ENCODE data around the gene DLG2. TPM values are rescaled to one million over a fixed set of nuclear protein-coding genes. Genes with fewer than 3 reads are reported as not detected.
"Not testable (repeated sequence)": the region's sequence is repeated elsewhere in the genome, so short reads cannot be mapped to it uniquely, and the experiment has no call there.

The DLG2 gene
- total RNA-seq, 1 donor from 2014 or later: 0.51 TPM

- no peak for DNase-seq (ENCODE audit: low read depth in 2 of 2)
Measured at GRCh38 chr11:84398017-84398626, 1229.0 kb downstream of the DLG2 start.

GRCh38 chr11:84396521-84396920 is 1230.6 kb downstream of the DLG2 start:
- no peak for DNase-seq (ENCODE audit: low read depth in 2 of 2)

- DNase-seq (ENCODE audit: low read depth in 2 of 2): no peak
Measured at GRCh38 chr11:84390441-84391078, 1236.6 kb downstream of the DLG2 start.

GRCh38 chr11:84389696-84390095 is 1237.4 kb downstream of the DLG2 start:
- DNase-seq (ENCODE audit: low read depth in 2 of 2): no peak

GRCh38 chr11:84384731-84385130 is 1242.4 kb downstream of the DLG2 start:
- DNase-seq (ENCODE audit: low read depth in 2 of 2): peak; percentile 16 to 17

GRCh38 chr11:84383576-84383975 is 1243.6 kb downstream of the DLG2 start:
- no peak for DNase-seq (ENCODE audit: low read depth in 2 of 2)

- DNase-seq (ENCODE audit: low read depth in 2 of 2): no peak
Measured at GRCh38 chr11:84381666-84382065, 1245.5 kb downstream of the DLG2 start.

- no peak for DNase-seq (ENCODE audit: low read depth in 2 of 2)
Measured at GRCh38 chr11:84372381-84372950, 1254.7 kb downstream of the DLG2 start.

- DNase-seq (ENCODE audit: low read depth in 2 of 2): no peak
Measured at GRCh38 chr11:84358034-84358433, 1269.1 kb downstream of the DLG2 start.

- no peak for DNase-seq (ENCODE audit: low read depth in 2 of 2)
Measured at GRCh38 chr11:84355911-84356310, 1271.2 kb downstream of the DLG2 start.

GRCh38 chr11:84345597-84345996 is 1281.5 kb downstream of the DLG2 start:
- DNase-seq (ENCODE audit: low read depth in 2 of 2): no peak

GRCh38 chr11:84345027-84345426 is 1282.1 kb downstream of the DLG2 start:
- no peak for DNase-seq (ENCODE audit: low read depth in 2 of 2)

- DNase-seq (ENCODE audit: low read depth in 2 of 2): no peak
Measured at GRCh38 chr11:84339796-84340195, 1287.3 kb downstream of the DLG2 start.

- DNase-seq (ENCODE audit: low read depth in 2 of 2): no peak
Measured at GRCh38 chr11:84333221-84333620, 1293.9 kb downstream of the DLG2 start.

- no peak for DNase-seq (ENCODE audit: low read depth in 2 of 2)
Measured at GRCh38 chr11:84322211-84322610, 1304.9 kb downstream of the DLG2 start.

- DNase-seq (ENCODE audit: low read depth in 2 of 2): no peak
Measured at GRCh38 chr11:84319863-84320262, 1307.3 kb downstream of the DLG2 start.

GRCh38 chr11:84316866-84317555 is 1310.1 kb downstream of the DLG2 start:
- DNase-seq (ENCODE audit: low read depth in 2 of 2): no peak

GRCh38 chr11:84313830-84314359 is 1313.2 kb downstream of the DLG2 start:
- no peak for DNase-seq (ENCODE audit: low read depth in 2 of 2)

GRCh38 chr11:84310268-84310667 is 1316.9 kb downstream of the DLG2 start:
- DNase-seq (ENCODE audit: low read depth in 2 of 2): peak; percentile 0 to 38

GRCh38 chr11:84308491-84308890 is 1318.7 kb downstream of the DLG2 start:
- not testable (repeated sequence) for DNase-seq (ENCODE audit: low read depth in 2 of 2)

- DNase-seq (ENCODE audit: low read depth in 2 of 2): no peak
Measured at GRCh38 chr11:84300092-84300491, 1327.1 kb downstream of the DLG2 start.

GRCh38 chr11:84297570-84297969 is 1329.6 kb downstream of the DLG2 start:
- DNase-seq (ENCODE audit: low read depth in 2 of 2): no peak

Data from dermis microvascular lymphatic vessel endothelial cell (primary cell).